ENCODE measurements around the gene OR2W1. TPM values are rescaled to one million over a fixed set of nuclear protein-coding genes. Genes with fewer than 3 reads are reported as not detected.

The OR2W1 gene
- total RNA-seq (2021) (not detected in 2 replicates), Bru-seq, nascent RNA (not detected), BruChase-seq, experiment 1, labeled RNA remaining after a 2-hour chase (not detected), BruChase-seq, experiment 2, labeled RNA remaining after a 6-hour chase (not detected)
- long read RNA-seq = 0 reads

- intact Hi-C loops (cut with micrococcal nuclease; ENCODE audit: unreplicated experiment) = no loop called here
- Histone ChIP-seq H3K9me3 (ENCODE audit: low read depth, low read length, poor library complexity, severe bottlenecking) (no peaks in the 10 kb centered on the region), H3K27me3 (replicated peaks; ENCODE audit: insufficient read depth, low read depth, low read length, poor library complexity) (peaks cover 71% of the 10 kb centered on the region), H3K36me3 (ENCODE audit: insufficient read depth, low read length, poor library complexity, severe bottlenecking) (no peaks in the 10 kb centered on the region), H3K27ac (ENCODE audit: low read depth, low read length, poor library complexity, severe bottlenecking) (no peak within 1 kb of the TSS), H3K4me3 (ENCODE audit: low read depth, low read length, poor library complexity, severe bottlenecking) (no peak within 1 kb of the TSS), H3K4me1 (ENCODE audit: insufficient read depth, low read length, poor library complexity, severe bottlenecking) (no peaks in the 10 kb centered on the region)
- ChIA-PET CTCF (no interaction called here), POLR2A (ENCODE audit: low non-redundant PET) (no interaction called here)
- no peak for TF ChIP-seq EZH2 (IDR thresholded peaks at IDR 0.05; ENCODE audit: borderline replicate concordance, low read depth, low read length, poor library complexity, severe bottlenecking)
- TF ChIP-seq CTCF (conservative IDR thresholded peaks at IDR 0.05; ENCODE audit: low read depth, low read length) = no peak
- DNase-seq (ENCODE audit: low spot score) = no peak
- no TSS peak for BruUV-seq (replicated peaks)
These were observed at the start of gene OR2W1 for GRCh38 chr6:29045075-29045474. TSS of gene OR2W1 (minus strand) at chr6:29045175. CDS start at chr6:29045175, 0 bp downstream.

GRCh38 chr6:29092957-29093356, 48.0 kb upstream of the OR2W1 start:
- ChIA-PET CTCF (no interaction called here), POLR2A (ENCODE audit: low non-redundant PET) (no interaction called here)
- Histone ChIP-seq H3K4me3 (ENCODE audit: low read depth, low read length, poor library complexity, severe bottlenecking) (no peak overlapping the region), H3K27me3 (replicated peaks; ENCODE audit: insufficient read depth, low read depth, low read length, poor library complexity) (peaks cover 15% of the 10 kb centered on the region), H3K27ac (ENCODE audit: low read depth, low read length, poor library complexity, severe bottlenecking) (no peak overlapping the region), H3K9me3 (ENCODE audit: low read depth, low read length, poor library complexity, severe bottlenecking) (no peaks in the 10 kb centered on the region), H3K4me1 (ENCODE audit: insufficient read depth, low read length, poor library complexity, severe bottlenecking) (no peaks in the 10 kb centered on the region), H3K36me3 (ENCODE audit: insufficient read depth, low read length, poor library complexity, severe bottlenecking) (no peaks in the 10 kb centered on the region)
- no peak for DNase-seq (ENCODE audit: low spot score)
- no TSS peak for BruUV-seq (replicated peaks)
- TF ChIP-seq EZH2 (IDR thresholded peaks at IDR 0.05; ENCODE audit: borderline replicate concordance, low read depth, low read length, poor library complexity, severe bottlenecking) (no peak), CTCF (conservative IDR thresholded peaks at IDR 0.05; ENCODE audit: low read depth, low read length) (no peak)
- intact Hi-C loops (cut with micrococcal nuclease; ENCODE audit: unreplicated experiment) = no loop called here

GRCh38 chr6:29087213-29087612, 42.2 kb upstream of the OR2W1 start, which contains the start of gene OR2B3:
TSS of gene OR2B3 (minus strand) at chr6:29087313. CDS start at chr6:29087248, 65 bp downstream.
- ChIA-PET POLR2A (ENCODE audit: low non-redundant PET) (no interaction called here), CTCF (no interaction called here)
- no peaks in the 10 kb centered on the region for H3K4me1 ChIP-seq (ENCODE audit: insufficient read depth, low read length, poor library complexity, severe bottlenecking)
- TF ChIP-seq CTCF (conservative IDR thresholded peaks at IDR 0.05; ENCODE audit: low read depth, low read length) (no peak), EZH2 (IDR thresholded peaks at IDR 0.05; ENCODE audit: borderline replicate concordance, low read depth, low read length, poor library complexity, severe bottlenecking) (no peak)
- no peaks in the 10 kb centered on the region for H3K9me3 ChIP-seq (ENCODE audit: low read depth, low read length, poor library complexity, severe bottlenecking)
- no peaks in the 10 kb centered on the region for H3K36me3 ChIP-seq (ENCODE audit: insufficient read depth, low read length, poor library complexity, severe bottlenecking)
- no peak for DNase-seq (ENCODE audit: low spot score)
- BruUV-seq (replicated peaks) = no TSS peak
- peaks cover 18% of the 10 kb centered on the region for H3K27me3 ChIP-seq (replicated peaks; ENCODE audit: insufficient read depth, low read depth, low read length, poor library complexity)
- H3K27ac ChIP-seq (ENCODE audit: low read depth, low read length, poor library complexity, severe bottlenecking) = no peak within 1 kb of the TSS
- H3K4me3 ChIP-seq (ENCODE audit: low read depth, low read length, poor library complexity, severe bottlenecking) = no peak within 1 kb of the TSS
- intact Hi-C loops (cut with micrococcal nuclease; ENCODE audit: unreplicated experiment) = no loop called here

Measured in A673 (cell line).